ENCODE measurements around the gene ATP9A. TPM values are rescaled to one million over a fixed set of nuclear protein-coding genes. Genes with fewer than 3 reads are reported as not detected.

The ATP9A gene
- total and polyA plus RNA-seq, 2 of the 8 experiments (the other 6 are each of a cell fraction or from before 2014, with no cell fraction given): 5.0 to 6.4 TPM

GRCh38 chr20:51640743-51641142, 127.4 kb downstream of the ATP9A start:
- Histone ChIP-seq H3K27me3 (replicated peaks in 1 of 4; ENCODE audit: control insufficient read depth in 3 of 4, extremely low read depth in 1 of 4, insufficient read depth in 3 of 4, low read length in 3 of 4) (no peaks in the 10 kb centered on the region), H2BK120ac (replicated peaks; ENCODE audit: low read depth, low read length) (no peak overlapping the region), H4K20me1 (replicated peaks in 1 of 2; ENCODE audit: control insufficient read depth in 1 of 2, insufficient read depth in 2 of 2, low read length in 2 of 2) (peaks cover 0 to 4% of the 10 kb centered on the region in 2 experiments), H4K8ac (ENCODE audit: extremely low read depth, insufficient read depth, low read length) (no peak overlapping the region), H2AFZ (ENCODE audit: low read length) (no peak overlapping the region), H3K36me3 (ENCODE audit: control insufficient read depth in 2 of 4, insufficient read depth in 4 of 4, low read length in 3 of 4) (no peaks in the 10 kb centered on the region), H3K4me3 (ENCODE audit: extremely low read depth in 1 of 4, insufficient read depth in 2 of 4, low read depth in 3 of 4, low read length in 4 of 4) (no peak overlapping the region), H3K9ac (replicated peaks in 1 of 4; ENCODE audit: extremely low read depth in 1 of 4, low read depth in 3 of 4, low read length in 3 of 4) (no peak overlapping the region), H3K4me1 (replicated peaks in 1 of 4; ENCODE audit: control insufficient read depth in 3 of 4, insufficient read depth in 4 of 4, low read length in 3 of 4) (no peaks in the 10 kb centered on the region), H4K91ac (replicated peaks; ENCODE audit: insufficient read length, low read length) (no peak overlapping the region), H3K79me2 (ENCODE audit: control insufficient read depth in 1 of 2, insufficient read depth in 2 of 2, low read length in 2 of 2) (no peaks in the 10 kb centered on the region), H3K23ac (ENCODE audit: insufficient read length) (no peak overlapping the region), H3K27ac (ENCODE audit: low read depth, low read length) (no peak overlapping the region), H3K9me3 (ENCODE audit: insufficient read depth in 2 of 2, low read depth in 1 of 2, low read length in 1 of 2) (no peaks in the 10 kb centered on the region), H2BK15ac (ENCODE audit: low read length) (0 out of 2 replicates have a peak overlapping the region, but pooled peaks have one; percentile 53), H2BK5ac (ENCODE audit: low read depth, low read length) (no peak overlapping the region), H4K5ac (ENCODE audit: insufficient read length, low read depth, low read length) (no peak overlapping the region), H3K56ac (replicated peaks; ENCODE audit: insufficient read length, low read depth, low read length) (no peak overlapping the region), H3K4ac (replicated peaks; ENCODE audit: insufficient read length, low read depth, low read length) (no peak overlapping the region), H2BK12ac (ENCODE audit: low read depth, low read length) (0 out of 2 replicates have a peak overlapping the region, but pooled peaks have one; percentile 75), H3K14ac (ENCODE audit: insufficient read length) (no peak overlapping the region), H3K23me2 (ENCODE audit: low read depth, low read length) (no peaks in the 10 kb centered on the region), H2AK5ac (ENCODE audit: low read depth, low read length) (no peak overlapping the region), H3K79me1 (ENCODE audit: low read depth, low read length) (no peaks in the 10 kb centered on the region), H3K18ac (ENCODE audit: extremely low read depth, low read length) (no peak overlapping the region), H2BK20ac (ENCODE audit: low read length) (no peak overlapping the region), H3K4me2 (ENCODE audit: insufficient read depth in 1 of 2, low read depth in 2 of 2, low read length in 2 of 2) (no peak overlapping the region)
- CTCF ChIA-PET (ENCODE audit: partially characterized antibody): interaction anchor here (0.6 to 5.1 kb wide), 15 partner anchors 10 to 454 kb away, joined by 3 to 66 read pairs (median 4); no protein-coding TSS in a partner anchor
- no peak for TF ChIP-seq RFX5 (IDR thresholded peaks at IDR 0.05; ENCODE audit: borderline replicate concordance, low read depth, low read length)
- no peak for TF ChIP-seq MAX (IDR thresholded peaks at IDR 0.05)
- TF ChIP-seq CTBP2 (IDR thresholded peaks at IDR 0.05; ENCODE audit: borderline replicate concordance, insufficient read depth, insufficient read length, low read length): no peak
- no peak for TF ChIP-seq SIX5 (IDR thresholded peaks at IDR 0.05; ENCODE audit: low read depth, low read length)
- no peak for TF ChIP-seq POU5F1 (IDR thresholded peaks at IDR 0.05; ENCODE audit: low read depth, low read length)
- TF ChIP-seq TAF1 (IDR thresholded peaks at IDR 0.05; ENCODE audit: low read depth, low read length): no peak
- no peak for TF ChIP-seq JUND (IDR thresholded peaks at IDR 0.05; ENCODE audit: low read length)
- TF ChIP-seq FOSL1 (IDR thresholded peaks at IDR 0.05; ENCODE audit: insufficient read depth, low read depth, low read length): no peak
- TF ChIP-seq HDAC2 (IDR thresholded peaks at IDR 0.05; ENCODE audit: borderline replicate concordance in 1 of 2, low read depth in 2 of 2, low read length in 2 of 2): no peak
- TF ChIP-seq TEAD4 (IDR thresholded peaks at IDR 0.05; ENCODE audit: low read depth, low read length): no peak
- TF ChIP-seq TCF12 (IDR thresholded peaks at IDR 0.05; ENCODE audit: low read depth, low read length): no peak
- TF ChIP-seq GABPA (IDR thresholded peaks at IDR 0.05; ENCODE audit: borderline replicate concordance, insufficient read depth, low read length): no peak
- FAIRE-seq (no peak), DNase-seq (ENCODE audit: low read depth in 1 of 2, low spot score in 2 of 2) (no peak)
- WGBS, 2 experiments (ENCODE audit: extremely low coverage in 1 of 2, insufficient coverage in 1 of 2, insufficient read length in 1 of 2, insufficient replicate concordance in 2 of 2, low coverage in 1 of 2, low lambda C conversion rate in 2 of 2, missing lambda C conversion rate in 1 of 2): 91% methylated on average over 3 of the region's 3 CpGs; no CpG with 5 or more reads in 1 of the 2 experiments
- POLR2A ChIA-PET (ENCODE audit: partially characterized antibody): interaction anchor here (0.5 to 1.1 kb wide), 2 partner anchors 68 to 156 kb away, joined by 3 to 4 read pairs; no protein-coding TSS in a partner anchor

All from H1 (cell line).